Measurements from ENCODE around the gene CXCR5.
A peak's percentile ranks its signal among the peaks of the same experiment; 100 is the strongest.

CXCR5 gene

DNA sequence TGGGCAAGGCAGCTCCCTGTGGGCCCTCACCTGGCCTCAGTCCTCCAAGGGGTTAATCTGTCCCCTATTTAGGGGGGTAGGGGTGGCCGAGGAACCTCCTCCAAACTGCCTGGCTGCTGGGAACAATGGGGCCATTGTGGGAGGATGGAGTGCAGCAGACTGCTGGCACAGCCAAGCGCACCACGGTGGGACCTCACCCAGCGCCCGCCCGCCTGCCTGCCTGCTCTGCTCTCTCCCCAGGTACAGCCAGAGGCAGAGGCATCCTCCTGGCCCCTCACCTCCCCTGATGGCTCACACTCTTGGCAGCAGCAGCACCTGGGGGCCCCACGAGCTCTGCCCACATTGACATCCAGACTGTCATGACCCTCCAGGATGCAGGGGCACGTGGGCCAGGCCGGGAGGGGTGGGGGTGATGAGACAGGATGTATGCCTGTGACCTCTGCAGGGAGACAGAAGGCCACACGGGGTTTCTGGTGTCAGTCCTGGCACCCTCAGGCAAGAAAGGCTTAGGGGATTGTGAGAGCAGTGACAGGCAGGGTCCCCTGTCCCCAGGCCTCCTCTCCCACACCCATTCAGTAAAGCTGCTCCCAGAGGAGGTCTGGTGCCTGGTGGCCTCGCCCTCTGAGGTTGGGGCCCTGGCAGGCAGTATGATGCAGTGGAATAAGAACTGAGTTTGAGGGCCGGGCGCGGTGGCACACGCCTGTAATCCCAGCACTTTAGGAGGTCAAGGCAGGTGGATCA lies 30.7 kb downstream of the CXCR5 start:
- DNase-seq, result peak; percentile 72

DNA sequence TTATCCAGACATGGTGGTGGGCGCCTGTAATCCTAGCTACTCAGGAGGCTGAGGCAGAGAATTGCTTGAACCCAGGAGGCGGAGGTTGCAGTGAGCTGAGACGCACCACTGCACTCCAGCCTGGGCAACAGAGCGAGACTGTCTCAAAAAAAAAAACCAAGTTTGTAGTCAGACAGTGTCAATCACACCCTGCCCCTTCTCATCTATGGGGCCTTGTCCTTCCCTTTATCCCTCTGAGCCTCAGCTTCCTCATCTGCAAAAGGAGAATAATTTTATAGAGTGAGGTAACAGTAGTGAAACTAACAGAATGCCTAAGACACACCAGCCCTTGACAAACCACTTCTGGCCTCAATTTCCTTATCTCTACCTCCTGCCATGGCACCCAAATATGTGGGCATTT lies 31.3 kb downstream of the CXCR5 start:
- no peak for DNase-seq

DNA sequence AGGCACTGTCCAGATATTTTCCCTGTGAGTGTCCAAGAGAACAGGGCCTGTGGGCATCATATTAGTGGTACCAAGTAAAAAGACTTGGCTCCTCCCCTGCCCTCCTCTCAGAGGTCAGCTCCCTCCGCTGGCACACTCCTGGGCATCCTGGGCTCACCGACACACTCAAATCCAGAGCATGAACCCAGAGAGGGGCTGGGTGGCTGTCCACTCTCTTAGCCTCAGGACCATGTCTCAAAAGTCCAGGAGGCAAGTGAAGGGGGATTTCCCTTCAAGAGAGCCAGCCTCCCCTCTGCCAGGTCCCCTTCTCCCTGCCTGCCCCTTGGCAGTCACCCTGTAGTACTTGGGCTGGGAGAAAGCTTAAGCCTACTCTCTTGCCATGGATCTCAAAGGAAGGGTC lies 31.7 kb downstream of the CXCR5 start:
- DNase-seq, result no peak

DNA sequence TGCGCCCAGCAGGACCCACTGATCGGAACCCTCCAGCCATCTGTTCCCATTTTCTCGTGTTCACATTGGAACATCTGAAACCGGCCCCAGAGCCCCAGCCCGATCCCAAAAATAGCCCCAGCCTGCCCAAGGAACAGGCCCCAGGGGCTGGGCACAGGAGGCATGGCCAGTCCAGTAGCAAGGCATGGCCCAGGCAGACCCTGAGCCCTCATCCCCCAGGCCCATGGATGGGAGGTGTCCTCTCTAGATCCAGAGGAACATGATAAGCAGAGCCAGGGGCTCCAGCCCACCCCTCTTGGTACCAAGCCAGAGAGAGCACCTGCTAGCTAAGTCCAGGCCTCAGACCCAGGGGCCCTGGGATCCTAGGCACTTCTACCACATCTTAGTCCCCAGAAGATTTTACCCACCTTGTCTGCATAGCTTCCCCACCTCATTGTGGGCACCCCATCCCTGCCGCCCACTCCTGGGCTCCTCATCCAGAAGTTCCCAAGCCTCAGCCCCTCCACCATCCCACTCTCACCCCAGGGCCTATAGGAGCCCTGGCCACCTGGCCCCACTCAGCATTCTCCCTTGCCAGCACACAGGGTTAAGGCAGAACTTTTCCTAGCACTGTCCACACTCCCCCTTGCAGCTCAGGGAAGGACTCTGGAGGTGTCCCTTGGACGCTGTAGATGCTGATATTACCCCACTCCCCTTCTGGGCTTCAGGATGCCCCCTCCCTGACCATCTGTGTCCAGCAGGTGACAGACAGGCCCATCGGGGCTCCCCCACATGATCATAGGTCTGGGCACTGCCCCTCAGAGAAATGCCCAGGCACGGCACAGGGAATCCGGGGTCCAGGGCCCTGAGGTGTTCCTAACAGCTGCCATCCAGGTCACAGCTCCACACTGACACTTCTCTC lies 32.5 kb downstream of the CXCR5 start:
- no peak for DNase-seq

DNA sequence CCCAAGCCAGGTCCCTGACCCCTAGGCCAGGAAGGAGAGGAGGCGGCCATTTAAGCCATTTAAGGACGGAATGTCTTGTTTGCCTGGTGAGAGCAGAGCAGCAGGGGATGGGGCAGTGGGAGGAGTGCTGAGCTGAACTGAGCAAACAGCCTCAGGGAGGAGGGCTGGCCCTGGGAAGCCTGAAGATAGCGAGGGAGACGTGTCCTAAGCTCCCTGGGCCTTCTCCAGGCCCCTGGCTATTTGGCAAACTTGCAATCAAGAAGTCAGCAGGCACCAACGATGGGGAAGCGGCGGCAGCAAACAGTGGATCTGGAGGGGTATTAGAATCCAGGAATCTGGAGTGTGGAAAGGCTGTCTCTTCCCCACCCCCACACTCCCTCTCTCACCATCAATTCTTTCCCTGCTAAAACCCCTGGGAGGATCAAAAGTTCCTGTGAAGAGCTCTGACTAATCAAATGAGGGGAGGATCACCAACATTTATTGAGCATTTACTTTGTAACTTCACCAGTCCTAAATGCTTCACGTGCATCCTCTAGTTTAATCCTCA lies 33.2 kb downstream of the CXCR5 start:
- no peak for DNase-seq

DNA sequence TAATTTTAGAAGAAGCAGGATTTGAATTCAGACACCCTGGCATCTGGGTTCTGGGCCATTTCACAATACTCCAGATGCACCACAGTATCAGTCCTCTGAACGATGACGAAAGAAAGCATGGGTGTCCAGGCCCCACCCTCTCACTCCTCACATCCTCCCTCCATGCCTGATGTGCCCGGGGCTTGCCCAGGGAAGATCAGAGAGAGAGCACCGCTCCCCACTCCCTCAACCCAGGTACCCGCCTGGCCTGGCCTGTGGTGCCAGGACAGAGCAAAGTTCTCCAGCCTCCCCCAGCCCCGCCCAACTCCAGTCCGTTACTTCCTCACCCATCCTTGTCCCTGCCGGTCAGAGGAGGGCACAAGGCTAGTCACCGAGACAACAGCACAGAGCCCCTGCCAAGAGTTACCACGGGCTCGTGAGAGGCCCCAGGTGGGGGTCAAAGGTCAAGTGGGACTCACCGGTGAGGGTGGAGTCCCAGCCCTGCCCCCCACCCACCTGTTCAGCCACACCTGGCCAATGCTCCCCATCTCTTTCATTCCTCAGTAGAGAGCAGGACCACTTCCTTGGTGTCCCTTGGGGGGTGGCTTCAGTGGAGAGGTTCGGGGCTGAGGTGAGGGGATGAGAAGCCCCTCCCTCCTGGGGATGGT lies 33.9 kb downstream of the CXCR5 start:
- peak; percentile 55 for DNase-seq

DNA sequence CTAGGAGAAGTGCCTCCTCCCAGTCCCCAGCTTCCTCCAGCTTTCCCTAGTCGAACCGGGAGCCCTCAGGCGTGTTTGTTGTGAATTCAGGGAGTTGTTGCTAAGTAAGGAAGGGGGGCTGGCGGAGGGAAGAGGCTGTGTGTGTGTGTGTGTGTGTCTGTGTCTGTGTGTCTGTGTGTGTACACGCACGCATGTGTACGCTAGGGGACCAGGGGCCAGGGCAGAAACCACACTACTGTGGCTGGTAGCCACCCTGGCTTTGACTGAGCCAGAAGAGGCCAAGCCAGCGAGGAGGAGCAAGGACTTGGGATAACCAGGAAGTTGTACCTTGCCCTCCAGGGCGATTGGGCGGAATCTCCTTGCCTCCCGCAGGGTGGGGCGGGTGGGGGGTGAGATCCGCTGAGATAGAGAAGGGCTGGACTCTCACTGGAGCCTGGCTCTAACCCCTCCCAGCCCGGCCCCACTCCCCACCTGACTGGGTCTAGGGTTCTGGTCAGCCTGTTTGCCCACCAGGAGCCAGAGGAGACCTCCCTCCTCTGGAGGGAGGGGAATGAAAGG lies 34.5 kb downstream of the CXCR5 start:
- DNase-seq, result no peak

DNA sequence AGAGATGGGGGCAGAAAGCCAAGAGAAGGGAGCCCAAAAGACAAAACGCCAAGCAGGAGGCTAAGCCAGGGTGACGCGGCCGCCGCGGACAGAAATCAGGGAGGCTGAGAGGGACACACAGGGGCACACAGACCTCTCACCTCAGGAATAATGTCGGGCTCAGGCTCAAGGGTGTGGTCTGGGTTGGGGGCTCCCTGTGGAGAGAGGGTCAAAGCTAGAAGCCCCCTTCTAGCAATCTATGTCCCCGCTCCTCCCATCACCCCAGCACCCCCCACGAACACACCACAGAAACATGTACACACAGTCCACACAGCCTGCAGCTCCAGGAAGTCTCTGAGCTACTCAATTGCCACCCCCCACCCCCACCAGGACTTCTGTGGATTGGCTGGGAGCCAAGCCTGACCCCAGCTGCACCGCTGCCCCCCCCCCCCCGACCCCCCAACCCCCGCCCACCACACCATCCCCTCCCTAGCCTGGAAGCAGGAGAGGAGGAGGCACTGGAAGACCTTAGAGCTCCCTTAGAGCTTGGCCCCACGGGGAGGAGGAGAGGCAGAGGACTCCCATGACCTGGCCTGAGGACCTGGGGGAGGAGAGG lies 35.1 kb downstream of the CXCR5 start:
- no peak for DNase-seq

DNA sequence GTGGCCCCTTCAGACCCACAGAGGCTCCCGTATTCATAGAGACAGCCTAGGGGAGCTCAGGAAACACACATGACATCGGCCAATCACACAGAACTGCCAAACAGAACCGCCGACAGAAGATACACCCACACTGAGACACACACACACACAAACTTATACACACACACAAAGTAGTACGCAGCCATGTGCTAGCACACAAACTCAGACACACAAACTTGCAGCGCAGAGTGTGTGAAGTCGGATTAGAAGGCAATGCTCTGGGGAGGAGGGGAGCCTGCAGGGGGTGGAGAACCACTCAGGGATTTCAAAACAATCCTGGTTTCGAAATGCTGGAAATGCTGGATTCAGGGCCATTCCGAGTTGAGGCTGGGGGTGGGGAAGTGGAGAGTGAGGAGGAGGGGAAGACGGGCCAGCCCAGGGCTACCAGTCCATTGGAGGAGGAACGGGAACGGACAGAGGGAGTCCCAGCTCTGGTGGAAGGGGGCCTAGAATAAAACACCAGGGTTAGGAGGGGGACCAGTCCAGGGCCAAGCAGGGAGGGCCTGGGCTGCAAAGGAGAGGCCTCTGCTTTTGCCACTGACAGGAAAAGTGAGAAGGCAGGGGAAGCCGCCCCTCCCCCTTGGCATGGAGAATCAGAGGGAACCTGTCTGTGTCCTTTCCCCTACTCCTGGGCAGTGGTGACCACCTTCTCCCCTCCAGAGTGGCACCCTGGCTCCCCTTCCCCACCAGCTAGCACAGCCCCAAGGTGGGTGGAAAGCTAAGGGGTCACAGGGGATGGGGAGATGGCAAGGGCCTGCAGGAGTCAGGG lies 37.6 kb downstream of the CXCR5 start:
- no peak for DNase-seq

DNA sequence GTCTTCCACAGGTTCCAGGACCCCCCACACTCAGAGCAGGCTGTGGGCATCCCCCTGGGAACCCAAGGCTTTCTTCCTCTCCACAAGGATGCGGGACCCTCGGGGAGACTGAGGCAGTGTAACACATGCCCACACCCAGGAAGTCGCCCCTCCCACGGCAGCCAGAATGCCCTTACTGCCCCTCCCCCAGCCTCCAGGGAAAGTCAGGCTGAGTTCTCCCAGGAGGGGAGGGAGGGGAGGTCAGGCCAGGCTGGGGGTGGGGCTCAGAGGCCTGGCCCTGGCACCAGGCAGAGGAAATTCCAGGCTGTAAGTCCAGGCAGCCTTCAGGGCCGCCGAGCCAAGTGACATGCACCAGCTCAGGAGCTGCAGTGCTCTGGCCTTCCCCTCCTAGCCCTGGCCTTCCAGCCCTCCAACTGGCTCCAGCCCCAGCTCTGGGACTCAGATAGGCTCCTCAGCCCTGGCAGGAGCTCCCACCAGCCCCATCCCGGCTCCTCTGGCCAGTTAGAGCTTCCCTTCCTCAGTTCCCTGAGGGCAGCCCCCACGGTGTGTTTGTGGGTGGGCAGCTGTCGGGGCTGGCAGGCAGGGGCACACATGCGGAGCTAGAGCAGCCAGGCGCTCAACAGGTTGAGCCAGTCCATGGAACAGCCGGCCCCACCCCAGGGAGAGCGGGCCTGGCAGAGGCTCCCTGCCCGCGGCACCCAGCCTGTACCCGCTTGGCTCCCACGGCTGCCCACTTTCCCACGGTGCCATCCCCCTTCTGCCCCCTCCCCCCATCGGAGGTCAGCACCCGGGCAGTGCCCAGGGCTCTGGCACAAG lies 38.4 kb downstream of the CXCR5 start:
- no peak for DNase-seq

DNA sequence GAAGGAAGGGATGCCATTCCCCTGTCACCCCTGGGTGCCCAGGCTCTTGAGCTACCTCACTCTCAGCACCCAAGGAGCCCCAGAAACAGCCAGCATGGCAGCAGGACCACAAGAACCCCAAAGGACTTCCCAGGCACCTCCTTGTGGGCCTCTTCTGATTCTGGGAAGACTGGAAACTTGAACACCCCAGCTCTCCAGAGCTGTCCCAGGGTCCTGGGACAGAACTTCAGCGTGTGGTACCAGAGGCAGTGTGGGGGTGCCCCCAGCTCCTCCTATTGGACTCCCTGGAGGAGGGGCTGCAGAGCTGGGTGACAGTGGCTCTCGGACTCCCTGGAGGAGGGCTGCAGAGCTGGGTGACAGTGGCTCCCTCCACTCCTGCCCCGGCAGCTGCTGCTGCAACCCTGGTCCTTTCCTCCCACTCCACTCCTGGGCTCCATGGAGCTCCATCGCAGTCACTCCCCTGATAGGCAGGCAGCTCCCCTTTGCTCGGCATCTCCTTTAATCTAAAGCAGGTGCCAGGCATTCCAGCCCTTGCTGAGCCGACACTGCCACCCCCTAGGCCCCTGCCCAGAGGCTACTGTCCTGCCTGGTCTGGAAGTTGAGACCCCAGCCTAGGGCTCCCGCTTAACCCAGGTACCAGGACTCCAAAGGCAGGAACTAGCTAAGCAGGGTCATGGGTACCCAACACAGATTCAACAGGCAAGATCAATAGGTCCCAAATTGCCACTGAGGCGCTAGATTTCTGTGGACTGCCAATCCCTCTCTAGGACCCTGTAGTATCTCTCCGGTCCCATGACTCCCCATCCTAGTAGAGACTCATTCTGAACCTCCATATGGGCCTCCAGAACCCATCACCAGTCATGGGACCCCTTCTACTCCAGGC lies 39.3 kb downstream of the CXCR5 start:
- no peak for DNase-seq

DNA sequence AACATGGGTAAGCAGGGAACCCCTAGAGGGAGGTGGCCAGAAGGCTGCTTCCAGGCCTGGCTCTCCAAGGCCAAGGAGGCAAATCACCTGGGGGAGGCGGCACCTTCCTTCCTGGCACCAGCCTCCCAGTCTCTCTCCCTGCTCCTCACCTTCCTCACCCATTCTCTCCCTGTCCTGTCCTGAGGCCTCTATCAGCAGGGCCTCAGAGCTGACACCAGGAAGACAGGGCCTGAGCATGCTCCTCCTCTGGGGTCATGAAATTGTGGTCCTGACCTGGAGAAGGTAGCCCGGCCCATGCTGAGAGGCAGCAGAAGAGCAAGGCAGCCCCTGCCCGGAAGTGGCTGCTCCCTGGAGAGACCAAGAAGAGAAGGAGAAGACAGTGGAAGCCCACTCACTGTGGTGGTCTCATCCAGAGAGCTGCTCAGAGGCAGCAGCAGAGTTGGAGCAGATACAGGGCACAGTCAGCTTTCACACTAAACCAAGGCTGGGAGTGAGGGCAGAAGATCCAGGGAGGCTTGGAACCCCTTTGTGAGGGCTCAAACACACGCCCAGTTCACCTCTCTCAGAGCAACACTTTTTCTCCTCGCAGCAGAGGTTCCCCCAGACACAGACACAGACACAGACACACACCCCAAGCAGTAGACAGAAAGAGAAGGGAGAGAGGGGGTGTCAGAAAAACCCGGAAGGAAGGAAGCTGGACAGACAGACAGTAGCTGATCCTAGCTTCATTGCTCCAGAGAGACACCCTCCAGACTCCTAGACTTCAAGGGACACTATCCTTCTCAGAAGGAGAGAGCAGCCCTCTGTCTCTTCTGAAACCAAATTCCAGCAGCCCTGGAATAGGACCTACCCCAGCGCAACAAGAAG lies 40.3 kb downstream of the CXCR5 start:
- DNase-seq, result no peak

DNA sequence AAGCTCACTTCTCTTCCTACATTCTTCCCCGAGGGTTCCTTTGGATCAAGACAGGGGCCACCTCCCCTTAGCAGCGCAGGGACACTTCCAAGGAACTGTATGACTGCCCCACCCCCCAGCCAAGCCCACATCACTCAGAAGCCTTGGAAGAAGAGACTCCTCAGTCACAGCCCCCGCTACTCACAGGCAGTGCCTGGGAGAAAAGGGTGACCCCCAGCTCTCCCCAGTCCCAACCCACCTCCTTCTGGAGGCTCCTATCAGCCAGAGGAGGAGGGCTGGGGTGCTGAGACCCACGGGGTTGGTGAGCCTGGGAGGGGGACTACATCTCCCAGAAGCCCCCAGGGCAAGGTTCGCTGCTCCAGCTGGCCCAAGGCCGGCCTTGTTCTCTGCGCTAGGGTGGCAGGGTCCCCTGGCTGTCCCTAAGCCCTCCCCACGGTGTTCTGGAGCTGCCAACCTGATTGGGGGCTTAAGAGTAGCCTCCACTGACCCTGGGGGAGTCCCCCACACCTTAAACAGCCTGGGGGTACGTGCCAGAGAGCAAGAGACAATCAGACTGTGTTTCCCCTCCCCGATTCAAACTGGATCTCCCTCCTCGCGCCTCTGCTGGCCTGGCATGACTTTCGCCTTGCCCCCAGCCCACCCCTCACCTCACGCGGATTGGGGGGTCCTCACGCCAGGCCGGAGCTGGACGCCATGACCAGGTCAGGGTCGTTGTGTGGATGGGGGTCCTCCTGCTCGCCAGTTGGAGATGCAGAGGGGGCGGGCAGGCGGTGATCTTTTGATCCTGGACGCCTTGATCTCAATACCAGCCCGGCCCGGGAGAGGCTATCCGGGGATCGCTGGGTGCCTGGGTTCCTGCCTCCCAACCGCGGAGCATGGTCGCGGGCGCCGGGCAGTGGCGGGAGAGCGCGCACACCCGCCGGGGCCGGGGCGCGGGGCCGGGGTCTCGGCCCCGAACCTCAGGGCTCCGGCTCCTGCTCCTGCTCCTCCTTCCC lies 41.2 kb downstream of the CXCR5 start:
- peak; percentile 64 for DNase-seq

DNA sequence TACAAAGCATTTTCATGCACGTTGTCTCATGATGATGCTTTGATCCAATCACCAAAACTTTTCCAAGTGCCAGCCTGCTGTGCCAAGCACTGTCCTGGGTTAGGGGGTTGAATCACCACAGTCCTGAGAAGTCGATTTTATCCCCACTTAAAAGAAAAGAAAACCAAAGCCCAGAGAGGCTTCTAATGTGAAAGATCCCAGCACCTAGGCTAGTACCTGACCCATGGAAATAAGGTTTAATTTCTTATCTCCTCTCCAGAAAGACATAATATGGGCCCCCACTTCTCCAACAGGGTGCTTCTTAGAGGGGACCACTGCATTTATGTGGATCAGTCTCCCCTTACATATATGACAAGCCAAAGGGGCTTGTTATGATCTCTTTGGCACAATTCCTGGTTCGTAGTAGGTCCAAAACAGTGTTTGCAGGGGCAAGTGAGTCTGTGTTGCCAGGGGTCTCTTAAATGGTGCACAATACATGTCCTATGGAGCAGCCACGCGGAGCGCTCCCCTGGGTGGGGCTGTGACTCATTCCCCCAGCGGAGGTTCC lies 43.9 kb downstream of the CXCR5 start:
- DNase-seq, result no peak

DNA sequence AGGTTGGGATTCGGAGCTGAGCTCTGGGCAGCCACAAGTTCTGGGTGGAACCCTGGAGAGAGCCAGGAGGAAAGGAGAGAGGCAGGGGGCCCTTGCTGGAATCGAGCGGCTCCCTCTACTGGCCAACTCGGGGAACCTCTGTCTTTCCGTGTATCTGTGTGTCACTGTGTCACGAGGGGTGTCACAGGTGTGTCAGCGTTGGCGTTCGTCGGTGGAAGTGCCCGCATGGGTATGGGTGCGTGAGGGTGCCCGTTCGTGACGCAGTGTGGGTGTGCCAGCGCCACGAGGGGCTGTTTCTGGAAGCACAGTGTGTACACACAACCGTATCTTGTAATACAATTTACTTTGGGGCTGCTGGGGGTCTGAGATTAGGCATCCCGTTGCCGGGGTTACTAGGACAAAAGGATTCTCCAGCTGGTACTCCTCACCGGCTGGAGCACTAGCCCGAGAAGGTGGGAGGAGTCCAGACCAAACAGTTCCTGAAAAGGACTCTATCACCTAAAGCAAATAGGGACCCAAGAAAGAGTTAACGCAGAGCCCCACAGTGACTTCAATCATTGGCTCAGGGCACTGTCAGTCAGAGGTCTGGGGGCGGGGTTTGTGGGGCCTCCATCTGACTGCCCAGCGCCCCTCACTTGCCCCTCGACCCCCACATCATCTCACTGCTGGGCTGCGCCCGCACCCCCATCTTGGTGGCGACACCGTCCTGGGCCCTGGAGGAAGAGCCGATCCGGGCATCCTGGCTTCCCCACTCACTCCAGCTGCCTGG lies 44.6 kb downstream of the CXCR5 start:
- peak; percentile 96 for DNase-seq

DNA sequence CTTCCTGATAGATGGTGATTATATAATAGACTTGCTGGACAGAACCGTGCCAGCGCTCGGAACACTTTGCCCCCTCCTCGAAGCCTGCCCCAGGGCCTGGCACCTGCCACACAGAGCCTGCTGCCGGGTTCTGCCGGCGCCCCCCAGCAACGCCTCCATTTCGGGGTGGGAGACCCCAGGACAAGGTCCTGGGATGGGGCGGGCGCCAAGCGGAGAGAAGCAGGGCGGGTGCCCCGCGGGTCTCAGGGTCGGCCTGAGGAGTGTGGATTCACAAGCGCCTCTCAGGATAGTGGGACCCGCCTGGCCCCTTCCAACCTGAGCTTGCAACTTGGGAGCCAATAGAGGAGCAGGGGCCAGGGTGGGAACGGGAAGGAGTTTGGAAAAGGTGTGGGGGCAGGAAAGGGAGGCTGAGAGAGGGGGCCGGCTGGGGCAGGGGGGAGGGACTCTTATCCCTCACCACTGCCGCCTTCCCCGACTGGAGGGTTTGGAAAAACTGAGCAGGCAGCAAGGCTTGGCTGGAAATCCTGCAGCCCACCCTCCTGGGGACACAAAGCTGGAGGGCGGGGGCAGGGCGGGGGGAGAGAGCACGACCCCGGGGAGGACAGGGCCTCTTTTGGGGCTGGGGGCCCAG lies 45.3 kb downstream of the CXCR5 start:
- no peak for DNase-seq

Measured in activated T-cell treated with anti-CD3 and anti-CD28 coated beads, Interleukin-2, amount 50 U/mL, for 1 hour (primary cell).